GM23338 (cell line): Measurements from ENCODE around the gene SORCS3. TPM values are rescaled to one million over a fixed set of nuclear protein-coding genes. Genes with fewer than 3 reads are reported as not detected.

Experiments
- ATAC-seq: fragments of 200-7000 bp; cut with Tn5 transposase; 3 replicates; pipeline ENCODE4 v1.9.1; 2020
- DNase-seq: peaks from one replicate; pipeline ENCODE4 v3.0.0-alpha.2; 2015; ENCODE audit warnings: low spot score
- H2AFZ ChIP-seq: fragments of 200-600 bp; sonication (generic); 2 replicates; pipeline ENCODE4 v1.8.0; 2016; ENCODE audit warnings: antibody characterized with exemption, mild to moderate bottlenecking, moderate library complexity
- H3F3A ChIP-seq: fragments of 200-600 bp; sonication (generic); replicated peaks from 2 replicates; pipeline ENCODE4 v1.8.0; 2017; ENCODE audit warnings: antibody characterized with exemption, mixed run types, low read depth
- H3K27ac ChIP-seq: fragments of 200-600 bp; sonication (generic); 2 replicates; pipeline ENCODE4 v1.6.1; 2016; ENCODE audit warnings: low read depth
- H3K27me3 ChIP-seq: fragments of 200-600 bp; sonication (generic); 2 replicates; pipeline ENCODE4 v1.8.0; 2016; ENCODE audit warnings: mild to moderate bottlenecking, mixed run types, moderate library complexity; ENCODE audit not compliant: insufficient read depth
- H3K36me3 ChIP-seq: fragments of 200-600 bp; sonication (generic); 2 replicates; pipeline ENCODE4 v1.8.0; 2016; ENCODE audit warnings: mild to moderate bottlenecking; ENCODE audit not compliant: insufficient read depth
- H3K4me1 ChIP-seq: fragments of 200-600 bp; sonication (generic); 2 replicates; pipeline ENCODE4 v1.8.0; 2016; ENCODE audit warnings: mild to moderate bottlenecking, moderate library complexity; ENCODE audit not compliant: insufficient read depth
- H3K4me2 ChIP-seq: fragments of 200-600 bp; sonication (generic); 2 replicates; pipeline ENCODE4 v1.7.1; 2017; ENCODE audit warnings: mixed run types
- H3K4me3 ChIP-seq: fragments of 200-600 bp; sonication (generic); 2 replicates; pipeline ENCODE4 v1.6.1; 2016; ENCODE audit warnings: mixed run types
- H3K79me2 ChIP-seq: fragments of 200-600 bp; sonication (generic); replicated peaks from 2 replicates; pipeline ENCODE4 v1.8.0; 2017; ENCODE audit warnings: mild to moderate bottlenecking; ENCODE audit not compliant: insufficient read depth
- H3K9me2 ChIP-seq: fragments of 200-600 bp; sonication (generic); 2 replicates; pipeline ENCODE4 v1.8.0; 2017; ENCODE audit not compliant: insufficient read depth
- H4K20me1 ChIP-seq: fragments of 200-600 bp; sonication (generic); replicated peaks from 2 replicates; pipeline ENCODE4 v1.8.0; 2017; ENCODE audit warnings: mild to moderate bottlenecking; ENCODE audit not compliant: insufficient read depth
- H3K27ac Mint-ChIP-seq: 2 replicates; pipeline ENCODE4 v1.8.0; 2020; ENCODE audit warnings: inconsistent platforms, mild to moderate bottlenecking, moderate library complexity, mixed read lengths
- H3K27me3 Mint-ChIP-seq: 3 replicates; pipeline ENCODE4 v1.8.0; 2022; ENCODE audit warnings: low read depth, mild to moderate bottlenecking, moderate library complexity, mixed read lengths, inconsistent platforms; ENCODE audit not compliant: insufficient read depth, poor library complexity
- H3K36me3 Mint-ChIP-seq: 3 replicates; pipeline ENCODE4 v1.8.0; 2021; ENCODE audit warnings: low read depth, mild to moderate bottlenecking, inconsistent platforms, moderate library complexity, mixed read lengths
- H3K4me1 Mint-ChIP-seq: 3 replicates; pipeline ENCODE4 v1.8.0; 2020; ENCODE audit warnings: mild to moderate bottlenecking, inconsistent platforms, mixed read lengths
- H3K4me3 Mint-ChIP-seq: 3 replicates; pipeline ENCODE4 v1.8.0; 2021; ENCODE audit warnings: moderate library complexity, mild to moderate bottlenecking, inconsistent platforms, mixed read lengths
- H3K9me3 Mint-ChIP-seq: 3 replicates; pipeline ENCODE4 v1.8.0; 2020; ENCODE audit warnings: moderate library complexity, mild to moderate bottlenecking, inconsistent platforms, mixed read lengths
- CREB1 ChIP-seq: fragments of 250-450 bp; sonication (Bioruptor Pico); IDR thresholded peaks from 2 replicates; pipeline ENCODE4 v1.5.0; 2020; ENCODE audit warnings: low read depth, mild to moderate bottlenecking, moderate library complexity
- EZH2 ChIP-seq: fragments of 200-600 bp; sonication (generic); IDR thresholded peaks from one replicate; pipeline ENCODE4 v1.8.0; 2017; ENCODE audit warnings: antibody characterized with exemption, mild to moderate bottlenecking, low read depth; ENCODE audit not compliant: unreplicated experiment
- EZH2phosphoT487 ChIP-seq: fragments of 200-600 bp; sonication (generic); IDR thresholded peaks from one replicate; pipeline ENCODE4 v1.8.1; 2018; ENCODE audit warnings: antibody characterized with exemption; ENCODE audit not compliant: unreplicated experiment
- REST ChIP-seq: IDR thresholded peaks from one replicate; pipeline ENCODE4 v1.6.1; 2018; ENCODE audit warnings: antibody characterized with exemption; ENCODE audit not compliant: unreplicated experiment
- ZNF462 ChIP-seq: fragments of 250-450 bp; sonication (Bioruptor Pico); IDR thresholded peaks from 2 replicates; pipeline ENCODE4 v1.5.0; 2020; ENCODE audit warnings: mild to moderate bottlenecking, moderate library complexity
- polyA plus RNA-seq: library from polyadenylated mRNA; unstranded; fragments of >200 nt; fragmentation: Nextera tagmentation; extraction: Ambion mirVana; gene quantifications from 2 replicates; pipeline ENCODE4 v1.2.1, GENCODE V29; 2016
- total RNA-seq: library from RNA; depleted of rRNA; stranded (reverse); fragments of >200 nt; shearing (Covaris generic); gene quantifications from 2 replicates; pipeline ENCODE4 v1.2.3, GENCODE V29; 2014

SORCS3 gene
- total and polyA plus RNA-seq, 2 experiments from 2014 or later: 0.37 to 1.4 TPM

- TF ChIP-seq REST (no peak), CREB1 (CRISPR knock-in tag) (no peak), ZNF462 (CRISPR knock-in tag) (no peak)
Measured at GRCh38 chr10:105189463-105189800, 548.3 kb downstream of the SORCS3 start (continued).

DNA sequence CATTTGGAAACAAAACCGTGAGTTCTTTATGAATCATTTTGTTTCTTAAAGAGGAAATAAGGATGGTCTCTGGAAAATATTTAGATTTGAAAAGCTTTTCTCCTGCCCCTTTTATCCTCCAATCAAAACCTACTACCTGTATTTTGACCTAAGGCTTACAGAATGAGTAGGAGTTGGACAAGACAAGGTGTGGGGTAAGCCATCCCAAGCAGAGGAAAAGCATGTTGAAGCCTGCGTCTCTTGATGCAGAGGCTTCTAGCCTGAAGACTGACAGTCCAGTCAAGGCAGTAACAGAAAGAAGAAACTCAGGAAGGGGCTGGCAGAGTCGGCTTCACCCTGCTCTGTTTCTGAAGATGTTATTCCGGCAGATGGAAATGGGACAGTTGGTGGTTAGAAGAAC, 551.1 kb downstream of the SORCS3 start:
- Histone ChIP-seq H3K36me3 (no peaks in the 10 kb centered on the region), H3K4me3 (no peak overlapping the region), H3K9me2 (0 out of 2 replicates have a peak, but pooled peaks cover 4% of the 10 kb centered on the region), H3K4me2 (no peak overlapping the region), H3K27me3 (no peaks in the 10 kb centered on the region), H3K27ac (no peak overlapping the region), H2AFZ (no peak overlapping the region), H3K79me2 (no peaks in the 10 kb centered on the region), H3K4me1 (no peaks in the 10 kb centered on the region), H3F3A (no peaks in the 10 kb centered on the region), H4K20me1 (no peaks in the 10 kb centered on the region)
- DNase-seq: no peak
- no peak for ATAC-seq
- Mint-ChIP-seq H3K36me3 (no peaks in the 10 kb centered on the region), H3K9me3 (no peaks in the 10 kb centered on the region), H3K27ac (no peak overlapping the region), H3K27me3 (no peaks in the 10 kb centered on the region), H3K4me1 (peaks cover 10% of the 10 kb centered on the region; the same call in 2 of the 3 replicates), H3K4me3 (no peak overlapping the region)
- TF ChIP-seq ZNF462 (CRISPR knock-in tag) (no peak), EZH2 (no peak), CREB1 (CRISPR knock-in tag) (no peak), EZH2phosphoT487 (no peak)
